MM.1S (cell line): ENCODE measurements around the gene CS.

Experiments
- CTCF ChIP-seq: fragments of 300-600 bp; sonication (generic); IDR thresholded peaks from 2 replicates; pipeline ENCODE4 v1.5.1; 2016; ENCODE audit warnings: antibody characterized with exemption, low read length, mixed read lengths
- EZH2 ChIP-seq: fragments of 300-600 bp; sonication (generic); optimal IDR thresholded peaks from 2 replicates; pipeline ENCODE3; 2017; ENCODE audit warnings: low read depth, mild to moderate bottlenecking, antibody characterized with exemption, low read length, mixed read lengths
- EZH2phosphoT487 ChIP-seq: fragments of 300-600 bp; sonication (generic); IDR thresholded peaks from 2 replicates; pipeline ENCODE4 v1.6.1; 2018; ENCODE audit warnings: antibody characterized with exemption, low read length

- TF ChIP-seq CTCF (peak; percentile 23), EZH2 (no peak), EZH2phosphoT487 (no peak)
Observed at GRCh38 chr12:56315622-56316473, 15.7 kb upstream of the CS start, which contains the start of gene CNPY2.
